ENCODE measurements around the gene ERFL.

ERFL gene

GRCh38 chr19:41928221-41928683 lies at the start of gene ERFL:
ERFL (minus strand) TSS chr19:41928449; CDS start chr19:41912919, 15,530 bp downstream.
- no peak for DNase-seq (ENCODE audit: low spot score)

DNA sequence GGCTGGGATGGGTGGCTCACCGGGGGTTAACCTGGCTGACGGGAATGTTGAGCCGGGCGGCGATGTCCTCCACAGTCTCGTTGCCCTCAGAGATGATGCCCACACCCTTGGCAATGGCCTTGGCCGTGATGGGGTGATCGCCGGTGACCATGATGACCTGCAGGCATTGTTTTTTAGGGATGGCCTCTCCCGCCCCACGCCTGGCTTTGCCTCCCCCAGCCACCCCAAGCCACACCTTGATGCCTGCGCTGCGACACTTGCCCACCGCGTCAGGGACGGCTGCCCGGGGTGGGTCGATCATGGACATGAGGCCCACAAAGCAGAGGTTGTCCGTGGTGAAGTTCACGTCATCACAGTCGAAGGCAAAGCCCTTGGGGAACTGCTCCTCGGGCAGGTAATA lies 49.7 kb upstream of the ERFL start:
- DNase-seq (ENCODE audit: low spot score) = no peak

DNA sequence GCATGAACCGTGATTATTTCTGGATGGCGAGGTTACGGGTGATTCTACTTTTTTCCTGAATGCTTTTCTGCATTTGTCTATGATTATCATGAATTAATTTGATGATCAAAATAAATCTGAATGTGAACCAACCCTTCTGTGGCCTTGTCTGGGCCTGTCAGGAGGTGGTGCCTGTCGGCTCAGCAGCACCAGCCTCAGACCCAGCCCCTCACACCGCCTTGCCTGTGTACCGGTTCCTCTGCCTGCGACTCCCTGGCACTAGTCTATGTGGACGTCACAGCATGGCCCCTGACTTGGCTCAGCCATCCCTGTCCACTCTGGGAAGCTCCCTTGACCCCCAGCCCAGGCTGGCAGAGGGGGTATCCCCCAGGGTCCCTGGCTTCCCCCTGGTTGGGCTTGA lies 46.4 kb upstream of the ERFL start:
- no peak for DNase-seq (ENCODE audit: low spot score)

GRCh38 chr19:41971363-41971762 lies 43.1 kb upstream of the ERFL start:
- no peak for DNase-seq (ENCODE audit: low spot score)

DNA sequence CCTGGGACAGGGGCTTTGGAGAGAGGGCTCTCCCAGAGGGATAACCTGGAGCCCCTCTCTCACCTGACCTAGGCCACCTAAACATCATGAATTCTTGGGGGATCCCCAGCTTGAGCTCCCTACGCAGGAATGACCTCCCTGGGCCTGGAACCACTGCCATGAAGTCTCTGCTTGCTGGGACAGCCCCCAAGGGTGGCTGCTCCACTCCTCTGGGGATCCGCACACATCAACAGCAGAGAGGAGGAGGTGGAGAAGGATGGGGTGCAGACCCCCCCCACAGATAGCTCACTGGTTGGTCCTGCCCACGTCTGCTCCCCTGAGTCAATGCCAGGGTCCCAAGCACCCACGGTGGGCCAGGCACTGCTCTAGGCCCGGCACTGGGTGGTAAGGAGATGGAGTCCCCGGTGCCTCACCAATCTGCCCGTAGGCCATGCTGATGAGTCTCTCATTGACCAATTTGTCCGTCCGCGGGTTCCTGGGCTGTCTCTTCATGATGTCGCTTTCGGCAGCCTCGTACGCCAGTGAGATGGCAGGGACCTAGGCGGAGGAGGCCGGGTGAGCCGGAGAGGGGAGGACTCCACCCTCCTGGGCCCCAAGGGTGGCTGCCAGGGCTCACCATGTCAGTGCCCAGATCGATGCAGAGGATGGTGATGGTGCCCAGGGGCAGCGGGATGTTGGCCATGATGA lies 41.7 kb upstream of the ERFL start:
- DNase-seq (ENCODE audit: low spot score) = no peak

GRCh38 chr19:41968751-41969595 lies 40.7 kb upstream of the ERFL start:
- DNase-seq (ENCODE audit: low spot score) = no peak

DNA sequence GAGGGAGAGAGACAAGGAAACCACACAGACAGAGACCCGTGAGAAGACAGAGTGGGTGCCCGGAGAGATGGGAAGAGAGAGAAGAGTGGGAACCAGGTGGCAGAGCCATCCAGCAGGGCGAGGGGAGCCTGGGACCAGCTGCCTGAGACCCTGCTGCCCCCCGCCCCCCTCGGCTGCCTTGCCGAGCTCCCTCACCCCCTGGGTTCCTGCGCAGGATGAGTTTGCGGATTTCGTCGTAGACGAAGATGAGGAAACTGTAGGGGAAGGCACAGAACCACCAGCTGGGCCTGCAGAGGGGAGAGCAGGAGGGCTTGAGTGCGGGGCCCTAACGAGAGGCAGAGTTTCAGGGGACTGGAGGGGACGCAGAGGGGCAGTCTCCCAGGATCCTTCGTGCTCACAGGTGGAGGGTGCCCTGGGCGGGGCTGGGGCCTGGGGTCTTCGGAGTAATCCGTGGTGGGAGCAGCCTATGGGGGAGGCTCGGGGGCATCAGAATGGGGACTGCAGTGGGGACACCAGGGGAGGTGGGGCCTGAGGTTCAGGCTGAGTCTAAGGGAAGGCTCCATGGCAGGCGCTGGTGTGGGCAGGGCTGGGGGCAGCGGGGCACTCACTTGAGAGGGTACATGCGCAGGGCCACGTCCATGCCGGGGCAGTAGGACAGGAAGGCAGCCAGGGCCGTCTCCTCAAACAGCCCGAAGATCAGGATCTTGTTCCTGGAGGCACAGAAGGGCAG lies 39.0 kb upstream of the ERFL start:
- DNase-seq (ENCODE audit: low spot score) = no peak

DNA sequence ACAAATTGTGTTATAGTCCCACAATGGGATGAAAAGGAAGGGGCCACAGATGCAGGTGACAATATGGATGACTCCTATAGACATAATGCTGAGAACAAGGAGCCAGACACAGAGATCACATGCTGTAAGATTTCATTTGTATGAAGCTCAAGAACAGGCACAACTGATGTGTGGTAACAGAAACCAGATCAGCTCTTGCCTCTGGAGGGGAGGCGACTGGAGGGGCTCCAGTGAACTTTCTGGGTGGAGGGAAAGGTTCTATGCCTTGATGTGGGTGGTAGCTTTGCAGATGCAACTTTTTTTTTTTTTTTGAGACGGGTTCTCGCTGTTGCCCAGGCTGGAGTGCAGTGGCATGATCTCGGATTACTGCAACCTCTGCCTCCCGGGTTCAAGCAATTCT lies 36.9 kb upstream of the ERFL start:
- DNase-seq (ENCODE audit: low spot score) = no peak

DNA sequence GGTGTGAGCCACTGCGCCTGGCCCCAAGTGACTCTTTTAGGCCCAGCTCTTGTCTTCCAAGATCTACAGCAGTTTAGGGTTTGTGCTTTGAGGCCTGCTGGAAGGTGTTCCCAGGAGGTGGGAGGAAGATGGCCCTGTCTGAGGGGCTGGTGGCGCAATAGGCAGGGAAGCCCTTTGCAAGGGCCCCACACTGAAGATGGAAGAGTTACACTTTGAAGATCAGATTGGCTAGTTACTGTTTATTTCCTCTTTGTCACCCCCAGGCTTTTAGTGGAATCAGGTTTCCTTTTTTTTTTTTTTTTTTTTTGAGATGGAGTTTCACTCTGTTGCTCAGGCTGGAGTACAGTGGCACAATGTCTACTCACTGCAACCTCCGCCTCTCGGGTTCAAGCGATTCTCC lies 32.7 kb upstream of the ERFL start:
- no peak for DNase-seq (ENCODE audit: low spot score)

DNA sequence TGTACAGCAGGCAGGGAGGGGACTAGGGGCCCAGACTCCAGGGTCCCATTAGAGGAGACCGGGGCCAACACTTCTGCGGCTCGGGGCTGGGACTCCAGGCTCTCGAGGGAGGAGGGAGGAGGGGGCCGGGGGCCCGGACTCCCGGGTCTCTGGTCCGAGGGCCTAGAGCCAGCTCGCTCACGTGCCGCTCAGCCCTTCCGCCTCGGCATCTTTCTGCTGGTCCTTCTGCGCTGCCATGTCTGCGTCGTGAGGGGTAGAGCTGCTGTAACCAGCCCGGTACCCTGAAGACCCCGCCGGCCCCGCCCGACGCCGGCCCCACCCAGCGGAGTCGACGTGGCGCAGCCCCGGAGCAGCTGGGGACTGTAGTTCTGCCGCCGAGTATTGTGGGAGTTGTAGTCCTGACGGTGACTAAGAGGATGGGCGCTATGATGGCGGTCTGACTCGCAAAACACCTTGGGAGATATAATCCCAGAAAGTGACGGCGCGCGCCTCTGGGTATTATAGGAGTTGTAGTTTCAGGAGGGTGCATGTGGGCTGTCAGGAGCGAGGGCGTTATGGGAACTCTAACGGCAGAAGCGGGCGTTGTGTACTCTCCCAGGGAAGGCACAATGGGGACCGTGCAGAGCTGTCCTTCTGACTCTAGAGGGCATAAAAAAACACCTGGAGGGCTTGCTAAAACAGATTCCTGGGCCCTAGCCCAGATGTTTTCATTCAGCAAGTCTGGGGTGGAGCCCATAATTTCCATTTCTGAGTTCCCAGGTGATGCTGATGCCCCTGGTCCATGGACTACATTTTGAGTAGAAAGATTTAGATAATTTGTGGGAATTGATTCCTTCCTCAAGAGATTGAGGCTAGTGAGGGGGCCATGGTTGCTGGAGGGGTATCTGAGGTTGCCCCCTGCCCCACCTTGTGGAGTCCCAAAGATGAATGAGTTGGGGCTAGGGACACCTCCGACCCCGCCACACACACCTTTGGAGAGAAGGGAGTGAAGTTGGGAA lies 31.1 kb upstream of the ERFL start, which contains the start of gene RABAC1:
Gene RABAC1, minus strand, starts transcription at position 266 of the 998 bp plus-strand sequence. Its CDS starts 29 bp downstream, at position 237.
- peak; percentile 91 for DNase-seq (ENCODE audit: low spot score)

DNA sequence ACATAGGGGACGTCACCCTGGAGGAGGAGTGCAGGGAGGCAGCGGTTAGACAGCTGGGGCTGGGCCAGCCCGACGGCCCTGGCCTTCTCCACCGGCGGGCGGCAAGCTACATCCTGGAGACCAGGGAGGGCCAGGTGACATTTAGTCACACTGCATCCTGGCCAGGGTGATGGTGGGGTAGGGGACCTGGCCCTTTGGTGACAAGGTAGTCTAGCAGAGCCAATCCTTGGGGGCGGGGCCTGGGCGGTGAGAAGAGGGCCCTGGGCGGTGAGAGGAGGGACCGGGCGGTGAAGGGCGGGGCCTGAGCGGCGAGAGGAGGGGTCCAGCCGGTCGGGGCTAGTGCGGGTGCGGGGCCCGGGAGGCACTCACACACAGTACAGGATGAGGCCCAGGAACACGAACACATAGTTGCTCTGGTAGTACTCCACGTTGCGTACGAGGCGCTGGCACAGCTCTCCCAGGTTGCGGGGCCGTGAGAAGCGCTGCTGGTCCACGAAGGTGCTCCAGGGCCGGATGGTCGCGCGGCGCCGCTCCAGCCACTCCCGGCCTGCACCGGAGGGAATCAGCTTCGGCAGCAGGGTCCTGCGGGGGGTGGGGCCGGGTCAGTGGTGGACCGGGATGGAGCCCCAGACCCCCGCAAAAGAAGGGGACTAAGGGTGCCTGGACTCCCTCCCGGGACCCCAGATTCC lies 30.3 kb upstream of the ERFL start:
- peak; percentile 76 for DNase-seq (ENCODE audit: low spot score)

GRCh38 chr19:41957838-41958366 lies 29.7 kb upstream of the ERFL start:
- DNase-seq (ENCODE audit: low spot score) = peak; percentile 48

- no peak for DNase-seq (ENCODE audit: low spot score)
Measured at GRCh38 chr19:41957161-41957837, 29.1 kb upstream of the ERFL start.

GRCh38 chr19:41956621-41957020 lies 28.4 kb upstream of the ERFL start:
- DNase-seq (ENCODE audit: low spot score) = no peak

GRCh38 chr19:41955521-41955920 lies 27.3 kb upstream of the ERFL start:
- no peak for DNase-seq (ENCODE audit: low spot score)

- peak; percentile 90 for DNase-seq (ENCODE audit: low spot score)
Measured at GRCh38 chr19:41951686-41952172, 23.5 kb upstream of the ERFL start.

- DNase-seq (ENCODE audit: low spot score) = peak; percentile 43
Measured at GRCh38 chr19:41947091-41947490, 18.8 kb upstream of the ERFL start.

GRCh38 chr19:41945135-41945766 lies 17.0 kb upstream of the ERFL start:
- peak; percentile 94 for DNase-seq (ENCODE audit: low spot score)

GRCh38 chr19:41944336-41944735 lies 16.1 kb upstream of the ERFL start:
- DNase-seq (ENCODE audit: low spot score) = peak; percentile 24
